Ovary (tissue), 3 donors: ENCODE results near the gene FANCM.
"Not testable (repeated sequence)": the region's sequence is repeated elsewhere in the genome, so short reads cannot be mapped to it uniquely, and the experiment has no call there.

Source experiments
- CTCF ChIP-seq, 3 donors: fragments of 450-650 bp in 2 of 3; fragments of 200-600 bp in 1 of 3; IDR thresholded peaks; one replicate each; pipeline versions ENCODE4 v1.5.1 to v1.8.0; 2016 to 2022; ENCODE audit warnings: antibody characterized with exemption in 3 of 3, mild to moderate bottlenecking in 1 of 3
- EP300 ChIP-seq: sonication (generic); formaldehyde crosslinking; IDR thresholded peaks from one replicate; pipeline ENCODE4 v1.6.1; 2017; ENCODE audit warnings: antibody characterized with exemption
- POLR2A ChIP-seq: fragments of 450-650 bp; IDR thresholded peaks from one replicate; pipeline ENCODE4 v1.6.1; 2017; ENCODE audit warnings: antibody characterized with exemption, mild to moderate bottlenecking, moderate library complexity
- donor health status: DM: no; HTN: no; CAD: no.

GRCh38 chr14:45142083-45142482, 6.4 kb downstream of the FANCM start:
- TF ChIP-seq EP300; CTCF (IDR thresholded peaks at IDR 0.05); POLR2A: not testable (repeated sequence)
